Fibroblast of mammary gland (primary cell): ENCODE measurements around the gene SAMD11.
A peak's percentile ranks its signal among the peaks of the same experiment; 100 is the strongest.

Experiments
- DNase-seq: peaks from one replicate; pipeline ENCODE4 v3.0.0-alpha.2; 2010; ENCODE audit warnings: low read depth
- H3K4me3 ChIP-seq: 2 replicates; pipeline ENCODE4 v1.5.1; 2011; ENCODE audit warnings: low read depth, mild to moderate bottlenecking, low read length, moderate library complexity; ENCODE audit not compliant: control insufficient read depth
- TF ChIP-seq, protein P1 (sequence below): conservative IDR thresholded peaks from 2 replicates; pipeline ENCODE4 v1.5.1; 2011; ENCODE audit warnings: low read depth, low read length, inconsistent platforms; ENCODE audit not compliant: control insufficient read depth, insufficient read depth

Gene SAMD11

GRCh38 chr1:920010-920409 is 3.7 kb upstream of the SAMD11 start:
- no peak overlapping the region for H3K4me3 ChIP-seq
- no peak for DNase-seq
- TF ChIP-seq, protein P1, sequence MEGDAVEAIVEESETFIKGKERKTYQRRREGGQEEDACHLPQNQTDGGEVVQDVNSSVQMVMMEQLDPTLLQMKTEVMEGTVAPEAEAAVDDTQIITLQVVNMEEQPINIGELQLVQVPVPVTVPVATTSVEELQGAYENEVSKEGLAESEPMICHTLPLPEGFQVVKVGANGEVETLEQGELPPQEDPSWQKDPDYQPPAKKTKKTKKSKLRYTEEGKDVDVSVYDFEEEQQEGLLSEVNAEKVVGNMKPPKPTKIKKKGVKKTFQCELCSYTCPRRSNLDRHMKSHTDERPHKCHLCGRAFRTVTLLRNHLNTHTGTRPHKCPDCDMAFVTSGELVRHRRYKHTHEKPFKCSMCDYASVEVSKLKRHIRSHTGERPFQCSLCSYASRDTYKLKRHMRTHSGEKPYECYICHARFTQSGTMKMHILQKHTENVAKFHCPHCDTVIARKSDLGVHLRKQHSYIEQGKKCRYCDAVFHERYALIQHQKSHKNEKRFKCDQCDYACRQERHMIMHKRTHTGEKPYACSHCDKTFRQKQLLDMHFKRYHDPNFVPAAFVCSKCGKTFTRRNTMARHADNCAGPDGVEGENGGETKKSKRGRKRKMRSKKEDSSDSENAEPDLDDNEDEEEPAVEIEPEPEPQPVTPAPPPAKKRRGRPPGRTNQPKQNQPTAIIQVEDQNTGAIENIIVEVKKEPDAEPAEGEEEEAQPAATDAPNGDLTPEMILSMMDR, result no peak

- DNase-seq, result no peak
- TF ChIP-seq, protein P1, result no peak
- H3K4me3 ChIP-seq, result no peak overlapping the region
Observed at GRCh38 chr1:920521-920920, 3.2 kb upstream of the SAMD11 start.

DNA sequence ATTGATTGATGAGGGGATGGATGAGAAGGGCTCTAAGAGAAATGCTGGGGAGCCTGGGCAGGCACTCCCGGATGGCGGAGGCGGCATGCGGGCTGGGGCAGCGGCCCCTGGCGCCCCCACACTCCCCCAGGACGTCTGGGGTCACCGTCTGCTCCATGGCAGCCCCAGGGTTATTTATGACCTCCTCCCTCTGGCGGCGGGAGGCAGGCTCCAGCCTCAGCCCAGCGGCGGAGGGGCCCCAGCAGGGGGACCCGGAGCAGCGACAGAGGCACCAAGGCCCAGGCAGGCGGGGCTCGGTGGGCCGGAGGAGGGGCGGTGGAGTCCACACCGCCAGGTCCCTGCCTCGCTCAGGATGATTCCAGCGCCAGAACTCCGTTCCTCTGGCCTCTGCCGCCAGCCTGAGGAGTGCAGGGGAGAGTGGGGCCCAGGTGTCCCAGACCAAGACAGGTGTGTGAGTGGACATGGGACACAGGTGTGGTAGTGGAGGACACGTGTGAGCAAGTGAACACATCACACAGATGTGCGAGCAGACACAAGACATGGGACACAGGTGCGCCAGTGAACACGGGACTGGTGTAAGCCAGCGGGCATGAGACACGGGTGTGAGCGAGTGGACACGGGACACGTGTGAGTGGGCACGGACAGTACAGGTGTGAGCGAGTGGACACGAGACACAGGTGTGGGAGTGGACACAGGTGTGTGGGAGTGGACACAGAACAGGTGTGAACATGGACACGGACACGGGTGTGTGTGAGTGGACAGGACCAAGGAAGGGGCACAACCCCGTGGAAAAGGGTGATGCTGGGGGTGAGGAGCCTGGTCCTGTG is 2.5 kb upstream of the SAMD11 start:
- TF ChIP-seq, protein P1, result no peak
- peak; percentile 68 for DNase-seq
- no peak overlapping the region for H3K4me3 ChIP-seq

GRCh38 chr1:923991-924655 is 400 bp downstream of the SAMD11 start:
- H3K4me3 ChIP-seq, result no peak overlapping the region
- TF ChIP-seq, protein P1, result no peak
- no peak for DNase-seq

DNA sequence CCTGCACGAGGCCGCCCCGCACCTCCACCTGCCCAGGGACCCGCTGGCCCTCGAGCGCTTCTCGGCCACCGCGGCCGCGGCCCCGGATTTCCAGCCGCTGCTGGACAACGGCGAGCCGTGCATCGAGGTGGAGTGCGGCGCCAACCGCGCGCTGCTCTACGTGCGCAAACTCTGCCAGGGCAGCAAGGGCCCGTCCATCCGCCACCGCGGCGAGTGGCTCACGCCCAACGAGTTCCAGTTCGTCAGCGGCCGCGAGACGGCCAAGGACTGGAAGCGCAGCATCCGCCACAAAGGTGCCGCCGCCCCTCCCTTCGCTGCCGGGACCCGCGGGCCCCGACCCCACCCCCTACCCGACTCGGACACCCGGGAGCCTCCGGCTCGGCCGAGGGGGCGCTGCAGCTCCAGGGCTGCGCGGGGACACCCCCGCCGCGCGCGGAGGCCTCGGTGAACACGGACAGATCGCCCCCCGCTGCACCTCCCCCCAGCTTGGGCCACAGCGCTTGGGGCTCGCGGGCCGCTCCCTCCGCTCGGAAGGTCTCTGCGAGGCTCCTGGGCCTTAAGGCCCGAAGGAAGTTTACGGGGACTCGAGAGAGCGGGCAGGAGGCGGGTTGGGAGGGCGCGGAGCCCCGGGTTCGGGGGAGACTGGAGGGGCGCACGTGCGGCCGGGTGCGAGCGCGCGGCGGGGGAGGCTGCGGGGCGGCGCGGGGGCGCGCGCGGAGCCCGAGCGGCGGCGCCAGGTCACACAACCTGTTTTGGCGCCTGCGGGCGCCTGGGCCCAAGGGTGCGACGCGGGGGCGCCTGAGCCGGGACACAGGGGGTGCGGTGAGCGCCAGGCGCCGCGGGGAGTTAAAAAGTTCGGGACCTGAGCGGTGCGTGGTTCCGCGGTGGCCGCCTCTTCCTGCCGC is 1.2 kb downstream of the SAMD11 start:
- H3K4me3 ChIP-seq, result no peak overlapping the region
- no peak for DNase-seq
- TF ChIP-seq, protein P1, result no peak

GRCh38 chr1:925561-926421 is 2.1 kb downstream of the SAMD11 start:
- TF ChIP-seq, protein P1, result no peak
- DNase-seq, result no peak
- H3K4me3 ChIP-seq, result no peak overlapping the region
